Brain pericyte (primary cell): ENCODE results near the gene COLGALT1.

ENCODE experiments used
- DNase-seq: peaks from one replicate; pipeline ENCODE4 v3.0.0-alpha.2; 2012; ENCODE audit warnings: low read depth, low spot score

The COLGALT1 gene

DNA sequence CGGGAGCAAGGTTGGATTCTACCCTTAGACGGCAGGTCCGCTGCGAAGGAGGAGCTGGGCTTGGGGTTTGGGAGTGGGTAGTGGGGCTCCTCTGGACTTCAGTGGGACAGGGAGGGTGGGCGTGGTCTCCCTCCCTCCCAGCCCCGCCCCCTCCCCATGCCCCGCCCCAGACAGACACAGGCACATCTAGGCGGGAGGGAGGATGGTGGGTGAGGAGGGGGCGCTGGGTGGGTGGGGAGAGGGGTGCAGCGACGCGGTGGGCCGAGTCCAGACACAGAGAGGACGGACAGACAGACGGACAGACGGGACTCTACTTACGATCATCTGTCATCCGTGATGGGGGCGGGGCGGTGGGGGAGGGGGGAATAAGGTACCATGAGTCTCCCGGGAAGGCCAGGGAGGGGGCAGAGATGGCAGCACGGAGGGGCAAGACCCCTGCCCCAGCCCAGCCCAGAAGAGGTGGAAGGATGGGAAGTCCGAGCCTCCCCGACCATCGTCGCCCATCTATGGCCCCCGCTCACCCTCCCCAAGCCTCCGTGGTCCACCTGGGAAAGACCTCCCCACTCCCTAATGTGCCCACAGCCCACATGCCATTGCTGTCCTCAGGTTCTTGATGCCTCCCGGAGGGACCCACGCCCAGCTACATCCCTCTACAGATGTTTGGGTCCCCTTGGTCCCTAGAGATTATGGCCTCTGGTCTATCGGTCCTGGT is 67.9 kb downstream of the COLGALT1 start:
- no peak for DNase-seq

DNA sequence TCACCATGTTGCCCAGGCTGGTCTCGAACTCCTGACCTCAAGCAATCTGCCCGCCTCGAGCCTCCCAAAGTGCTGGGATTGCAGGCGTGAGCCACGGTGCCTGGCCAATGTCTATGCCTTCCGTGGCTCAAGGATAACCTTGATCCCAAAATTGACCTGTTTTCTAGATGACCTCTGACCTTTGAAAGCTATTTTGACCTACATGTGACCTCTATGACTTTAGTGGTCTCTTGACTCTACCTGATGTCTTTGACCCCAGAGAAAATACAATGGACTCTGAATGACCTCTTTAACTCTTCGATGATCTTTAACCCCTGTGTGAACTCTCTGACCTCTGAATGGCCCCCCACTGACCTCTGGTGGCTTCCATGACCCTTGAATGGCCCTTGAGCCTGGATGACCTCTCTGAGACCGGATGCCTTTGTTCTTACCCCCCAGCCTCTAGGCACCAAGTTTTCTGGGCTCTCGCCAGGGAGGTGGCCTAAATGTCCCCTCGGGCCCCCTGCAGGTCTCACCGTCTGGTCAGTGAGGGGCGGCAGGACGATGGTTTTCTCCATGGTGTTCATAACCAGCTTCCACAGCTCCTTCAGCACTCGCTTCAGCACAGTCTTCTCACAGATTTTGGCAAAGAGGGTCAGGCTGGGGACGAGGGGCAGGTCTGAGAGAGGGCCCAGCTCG is 69.0 kb downstream of the COLGALT1 start:
- no peak for DNase-seq

DNA sequence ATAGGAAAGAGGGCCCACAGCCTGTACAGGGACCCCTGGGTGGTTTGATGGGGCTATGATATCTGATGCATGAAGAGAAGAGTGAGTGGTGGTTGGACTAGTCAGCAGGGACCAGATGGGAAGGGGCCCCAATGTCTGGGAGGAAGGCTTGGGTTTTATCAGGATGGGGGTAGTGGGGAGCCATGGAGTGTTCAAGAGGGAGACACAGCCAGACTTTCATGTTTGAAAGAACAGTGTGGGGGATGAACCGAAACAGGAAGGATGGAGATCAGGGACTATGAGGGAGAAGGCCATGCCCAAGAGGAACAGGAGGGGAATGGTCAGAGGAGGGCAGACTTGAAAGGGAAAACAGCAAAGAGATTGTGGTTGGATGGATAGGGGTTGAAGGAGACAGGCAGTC is 69.6 kb downstream of the COLGALT1 start:
- no peak for DNase-seq

DNA sequence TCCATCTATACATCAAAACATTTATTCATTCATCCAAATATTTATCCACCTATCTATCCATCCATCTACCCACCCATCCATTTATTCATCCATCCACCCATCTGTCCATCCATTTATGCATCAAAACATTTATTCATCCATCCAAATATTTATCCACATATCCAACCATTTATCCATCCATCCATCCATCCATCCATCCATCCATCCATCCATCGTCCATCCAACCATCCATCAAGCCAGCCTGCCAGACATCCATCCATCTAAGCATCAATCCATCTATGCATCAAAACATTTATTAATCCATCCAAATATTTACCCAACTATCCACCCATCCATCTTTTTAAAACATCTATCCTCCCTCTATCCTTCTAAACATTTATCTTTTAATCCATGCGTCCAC is 70.5 kb downstream of the COLGALT1 start:
- no peak for DNase-seq

DNA sequence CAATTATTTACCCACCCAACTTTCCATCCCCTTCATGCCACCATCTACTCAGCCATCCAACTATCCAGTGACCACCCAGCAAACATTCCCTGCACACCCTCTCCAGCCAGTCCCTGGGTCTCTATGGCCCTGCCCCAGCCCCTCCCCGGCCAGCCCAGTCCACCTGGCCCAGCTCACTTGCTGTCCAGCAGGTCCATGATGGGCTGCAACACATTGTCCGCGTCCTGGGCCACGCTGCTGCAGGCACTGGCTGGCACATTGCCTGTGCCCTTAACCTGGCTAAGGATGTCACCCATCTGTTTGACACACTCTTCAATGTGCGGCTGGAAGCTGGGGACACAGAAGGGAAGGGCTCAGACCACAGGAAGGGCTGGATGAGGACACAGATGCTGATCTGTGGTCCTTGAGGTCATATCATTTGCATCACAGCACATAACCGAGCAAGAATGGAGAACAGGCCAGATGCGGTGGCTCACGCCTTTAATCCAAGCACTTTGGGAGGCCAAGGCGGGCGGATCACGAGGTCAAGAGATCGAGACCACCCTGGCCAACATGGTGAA is 71.1 kb downstream of the COLGALT1 start:
- no peak for DNase-seq

DNA sequence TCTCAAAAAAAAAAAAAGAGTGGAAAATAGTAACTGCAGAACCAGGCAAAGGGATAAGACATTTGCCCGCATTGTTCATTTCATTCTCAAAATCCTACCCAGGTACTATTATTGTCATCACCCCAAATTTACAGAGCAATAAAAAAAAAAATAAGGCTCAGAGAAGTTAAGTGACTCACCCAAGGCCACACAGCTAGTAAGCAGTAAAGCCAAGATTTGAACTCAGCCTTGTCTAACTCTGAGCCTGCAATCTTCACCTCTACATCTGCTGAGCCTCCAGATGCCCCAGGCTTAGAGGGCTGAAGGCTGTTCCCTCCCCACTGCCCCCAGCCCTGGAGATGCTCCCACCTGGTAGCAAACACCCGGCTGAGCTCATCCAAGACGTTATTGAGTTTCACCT is 71.7 kb downstream of the COLGALT1 start:
- no peak for DNase-seq

DNA sequence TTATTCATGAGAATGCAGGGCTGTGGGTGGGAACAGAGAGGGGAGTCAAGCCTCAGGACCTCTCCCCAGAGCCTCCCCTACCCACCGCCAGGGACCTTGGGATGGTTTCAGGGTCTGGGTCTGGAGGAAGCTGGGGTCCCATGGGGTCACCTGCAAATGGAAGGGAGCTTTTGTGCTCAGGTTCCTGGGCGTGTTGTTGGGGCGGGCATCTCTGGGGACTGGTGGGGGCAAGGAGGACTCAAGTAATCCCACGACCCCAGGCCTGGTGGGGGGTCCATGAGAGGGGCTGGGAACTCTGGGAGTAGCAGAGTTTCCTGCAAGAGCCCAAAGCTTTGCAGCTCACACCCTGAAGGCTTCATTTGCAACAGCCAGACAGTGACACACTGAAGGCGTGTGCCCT is 72.5 kb downstream of the COLGALT1 start:
- DNase-seq = no peak

DNA sequence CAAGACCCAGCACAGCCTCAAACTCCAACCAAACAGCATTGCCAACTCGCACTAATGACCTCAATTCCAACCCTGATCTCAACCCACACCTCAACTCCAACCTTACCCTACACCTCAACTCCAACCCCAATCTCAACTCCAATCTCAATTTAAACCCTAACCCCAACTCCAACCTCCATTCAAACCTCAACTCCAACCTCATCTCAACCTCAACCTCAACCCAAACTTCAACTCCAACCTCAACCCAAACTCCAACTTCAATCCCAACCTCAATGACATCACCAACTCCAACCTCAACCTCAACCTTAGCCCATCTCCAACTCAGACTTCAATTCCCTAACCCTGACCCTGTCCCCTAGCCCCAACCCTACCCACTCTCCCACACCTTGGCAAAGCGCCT is 74.3 kb downstream of the COLGALT1 start:
- no peak for DNase-seq

DNA sequence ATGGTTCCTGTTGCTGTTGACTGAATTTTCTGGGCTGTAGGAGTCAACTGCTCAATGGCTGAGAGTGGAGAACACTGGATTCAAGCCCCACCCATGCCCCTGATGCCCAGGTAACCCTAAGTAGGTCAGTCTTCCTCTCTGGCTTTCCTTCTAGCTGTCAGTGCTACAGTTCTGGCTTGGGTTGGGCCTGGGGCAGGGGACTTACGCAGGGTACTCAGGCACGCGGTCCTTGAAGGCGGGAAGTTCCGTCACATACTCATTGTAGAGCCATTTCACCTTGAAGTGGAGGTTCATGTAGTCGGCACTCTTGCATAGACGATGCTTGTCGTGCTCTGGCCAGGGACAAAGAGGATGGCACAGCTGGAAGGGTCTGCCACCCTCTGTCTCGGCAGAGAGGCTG is 77.1 kb downstream of the COLGALT1 start:
- no peak for DNase-seq
